Forelimb muscle (tissue), 1 donor: ENCODE data around the gene IGFBP3. TPM values are rescaled to one million over a fixed set of nuclear protein-coding genes. Genes with fewer than 3 reads are reported as not detected.

Experiments
- DNase-seq: peaks from one replicate; pipeline ENCODE4 v3.0.0-alpha.2; 2013; ENCODE audit warnings: low read depth
- polyA plus RNA-seq: library from polyadenylated mRNA; unstranded; fragments of 120-200 nt; gene quantifications from one replicate; pipeline ENCODE4 v1.2.1, GENCODE V29; 2013; ENCODE audit not compliant: insufficient read length

The IGFBP3 gene
- polyA plus RNA-seq, 1 donor = 225 TPM

DNA sequence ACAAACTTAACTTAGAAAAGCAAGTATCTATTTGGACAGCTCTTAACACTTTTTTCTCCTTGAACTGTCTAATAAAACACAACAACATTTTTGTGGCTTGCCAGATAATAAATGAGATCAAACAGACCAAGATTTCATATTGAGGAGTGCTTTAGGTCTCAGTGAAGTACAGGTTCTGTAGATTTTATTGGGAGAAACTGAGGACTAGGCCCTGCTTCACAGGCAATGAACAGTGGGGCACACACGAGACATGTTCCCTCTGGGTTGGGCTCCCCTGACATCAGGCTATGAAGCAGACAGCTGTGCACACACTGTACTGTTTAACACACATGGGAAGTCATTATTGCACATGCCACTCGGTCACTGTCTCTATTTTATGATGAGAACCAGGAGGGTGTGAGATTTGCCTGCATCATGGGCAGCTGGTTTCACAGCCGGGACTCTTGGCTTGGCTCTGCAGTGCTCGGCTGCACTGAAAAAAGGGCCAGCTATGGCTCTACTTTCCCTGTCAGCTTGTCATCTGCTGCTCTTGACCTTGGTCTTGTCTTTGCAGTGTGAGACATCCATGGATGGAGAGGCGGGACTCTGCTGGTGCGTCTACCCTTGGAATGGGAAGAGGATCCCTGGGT lies 28.6 kb downstream of the IGFBP3 start:
- no peak for DNase-seq

DNA sequence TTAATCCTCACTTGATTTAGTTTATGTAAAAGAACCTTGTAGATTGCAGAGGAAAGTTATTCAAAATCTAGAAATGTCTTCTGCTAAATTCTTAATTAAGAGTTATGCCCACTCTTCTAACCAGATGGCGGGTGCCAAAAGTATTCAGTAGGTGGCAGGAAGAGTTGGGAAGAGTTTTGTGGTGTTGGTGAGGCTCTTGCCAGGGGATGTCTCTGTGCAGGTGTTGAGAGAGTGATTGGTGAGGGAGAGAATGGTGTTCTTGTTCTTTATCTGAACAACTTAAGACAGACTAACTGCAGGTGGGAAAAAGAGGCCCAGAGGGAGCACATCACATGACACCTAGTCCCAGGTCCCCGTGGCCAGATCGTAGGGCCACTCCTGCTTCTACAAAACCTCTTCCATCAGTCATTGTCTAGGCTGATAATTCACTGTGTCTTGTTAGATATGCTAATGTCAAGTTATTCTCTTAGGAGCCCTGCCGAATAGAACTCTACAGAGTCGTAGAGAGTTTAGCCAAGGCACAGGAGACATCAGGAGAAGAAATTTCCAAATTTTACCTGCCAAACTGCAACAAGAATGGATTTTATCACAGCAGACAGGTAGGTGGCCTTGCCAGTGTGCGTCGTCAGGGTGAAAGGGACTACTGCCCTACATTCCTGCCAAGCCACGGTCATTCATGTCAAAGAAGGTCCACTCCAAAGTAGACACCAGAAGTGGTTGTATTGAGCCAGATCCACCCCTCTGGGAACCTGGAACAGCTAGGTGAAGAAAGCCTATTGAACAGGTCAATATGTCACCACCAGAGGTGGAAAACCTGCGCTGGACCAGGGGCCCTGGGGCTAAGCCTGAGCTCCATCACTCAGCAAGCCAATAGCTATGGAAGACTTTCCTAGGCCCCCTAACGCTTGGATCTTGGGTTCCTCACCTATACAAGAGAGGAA lies 29.3 kb downstream of the IGFBP3 start:
- DNase-seq = no peak

DNA sequence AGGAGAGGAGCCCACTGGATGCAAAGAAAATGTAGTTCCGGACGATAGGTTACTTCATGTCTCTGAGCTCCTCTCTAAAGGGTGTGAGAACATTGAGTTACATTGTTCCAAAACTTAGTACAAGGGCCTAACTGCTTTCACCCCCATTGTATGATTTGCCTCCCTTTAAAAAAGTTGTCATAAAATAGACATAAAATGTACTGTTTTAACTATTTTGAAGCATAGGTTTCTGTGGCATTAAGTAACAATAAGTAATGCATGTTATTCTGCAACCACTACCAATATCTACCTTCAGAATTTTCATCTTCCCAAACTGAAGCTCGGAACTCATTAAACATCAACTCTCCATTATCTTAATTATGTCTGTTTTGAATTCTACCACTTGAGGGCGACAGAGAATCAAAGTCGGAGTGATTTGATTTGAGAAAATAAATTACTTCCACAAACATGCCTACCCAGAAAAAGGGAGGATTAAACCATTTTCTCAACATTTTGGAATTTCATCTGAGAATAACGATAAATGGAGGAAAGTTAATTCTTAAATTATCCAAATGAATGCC lies 30.1 kb downstream of the IGFBP3 start:
- DNase-seq = peak; percentile 38

DNA sequence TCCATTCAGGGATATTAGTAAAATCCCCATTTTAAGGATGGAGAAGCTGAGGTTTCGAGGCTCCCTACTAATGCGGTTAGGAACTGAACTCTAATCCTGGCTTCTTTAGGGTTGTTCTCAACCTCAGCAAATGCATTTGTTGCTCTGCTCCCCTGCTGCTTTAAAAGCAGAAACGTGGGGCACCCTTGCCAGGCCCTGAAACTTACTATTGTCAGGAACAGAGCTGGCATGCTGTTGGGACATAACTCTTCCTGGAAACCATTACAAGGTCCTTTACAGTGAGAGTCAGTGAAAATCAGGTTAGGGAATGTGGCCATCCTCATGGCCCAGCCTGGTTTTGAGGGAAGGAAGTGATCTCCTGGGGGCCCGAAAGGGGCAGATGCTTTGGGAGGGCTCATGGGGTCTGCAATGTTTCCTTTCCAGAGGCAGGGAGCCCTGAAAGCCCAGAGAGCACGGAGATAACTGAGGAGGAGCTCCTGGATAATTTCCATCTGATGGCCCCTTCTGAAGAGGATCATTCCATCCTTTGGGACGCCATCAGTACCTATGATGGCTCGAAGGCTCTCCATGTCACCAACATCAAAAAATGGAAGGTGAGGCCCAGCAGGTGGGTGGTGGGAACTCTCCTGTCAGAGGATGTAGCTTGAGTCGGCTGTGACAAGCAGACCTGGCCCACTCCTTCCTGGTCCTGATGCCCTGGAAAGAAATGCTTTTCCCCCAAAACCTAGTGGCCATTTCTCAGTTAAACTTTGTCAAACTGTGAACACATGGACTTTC lies 30.8 kb downstream of the IGFBP3 start:
- DNase-seq = no peak

DNA sequence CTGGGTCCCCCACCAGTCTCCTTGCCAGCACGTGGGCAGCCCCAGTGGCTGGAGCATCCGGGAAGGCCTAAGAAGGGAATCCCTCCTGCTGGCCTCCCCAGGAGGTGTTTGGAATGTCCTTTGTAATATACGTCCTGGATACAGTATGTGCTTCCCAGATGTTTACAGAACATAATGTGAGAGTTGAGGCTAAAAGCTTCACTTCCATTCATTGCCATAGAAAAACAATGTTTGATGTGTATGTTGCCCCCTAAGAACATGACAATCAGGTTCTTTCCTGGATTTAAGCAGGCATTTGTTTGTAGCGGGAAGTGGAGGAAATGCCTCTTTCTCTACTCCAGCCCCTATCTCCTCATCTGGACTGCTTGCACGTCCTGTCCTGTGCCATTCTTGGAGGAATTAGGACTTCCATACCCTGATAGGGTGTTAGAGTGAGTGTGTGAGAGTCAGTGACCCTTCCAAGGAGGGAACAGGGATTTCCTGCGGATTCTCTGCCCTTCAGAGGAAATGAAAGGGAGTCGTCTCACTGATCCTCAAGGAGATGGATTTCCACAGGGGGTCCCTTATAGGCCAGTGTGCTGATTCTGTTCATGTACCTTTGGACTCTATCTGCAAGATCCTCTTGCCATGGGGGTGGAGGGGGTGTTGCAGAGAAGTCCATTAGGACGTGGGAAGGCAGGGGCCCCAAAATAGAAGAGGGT lies 31.6 kb downstream of the IGFBP3 start:
- DNase-seq = no peak

DNA sequence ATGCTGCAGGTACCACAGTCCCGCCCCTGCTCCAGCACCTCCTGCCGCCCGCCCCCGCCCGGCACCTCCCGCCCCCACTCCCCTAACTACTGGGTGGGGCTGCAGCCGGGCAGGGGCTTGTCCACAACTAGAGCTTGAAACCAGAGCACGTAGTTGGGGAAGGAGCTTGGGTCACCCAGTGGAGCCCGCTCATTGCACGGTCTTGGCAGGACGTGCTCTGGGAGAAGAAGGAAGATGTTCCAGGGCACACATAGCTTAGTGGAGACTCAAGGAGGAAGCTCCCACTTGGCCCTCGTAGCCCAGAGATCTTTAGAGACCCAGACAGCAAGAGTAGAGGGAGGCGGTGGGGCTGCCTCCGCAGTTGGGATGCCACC lies 32.1 kb downstream of the IGFBP3 start:
- no peak for DNase-seq

DNA sequence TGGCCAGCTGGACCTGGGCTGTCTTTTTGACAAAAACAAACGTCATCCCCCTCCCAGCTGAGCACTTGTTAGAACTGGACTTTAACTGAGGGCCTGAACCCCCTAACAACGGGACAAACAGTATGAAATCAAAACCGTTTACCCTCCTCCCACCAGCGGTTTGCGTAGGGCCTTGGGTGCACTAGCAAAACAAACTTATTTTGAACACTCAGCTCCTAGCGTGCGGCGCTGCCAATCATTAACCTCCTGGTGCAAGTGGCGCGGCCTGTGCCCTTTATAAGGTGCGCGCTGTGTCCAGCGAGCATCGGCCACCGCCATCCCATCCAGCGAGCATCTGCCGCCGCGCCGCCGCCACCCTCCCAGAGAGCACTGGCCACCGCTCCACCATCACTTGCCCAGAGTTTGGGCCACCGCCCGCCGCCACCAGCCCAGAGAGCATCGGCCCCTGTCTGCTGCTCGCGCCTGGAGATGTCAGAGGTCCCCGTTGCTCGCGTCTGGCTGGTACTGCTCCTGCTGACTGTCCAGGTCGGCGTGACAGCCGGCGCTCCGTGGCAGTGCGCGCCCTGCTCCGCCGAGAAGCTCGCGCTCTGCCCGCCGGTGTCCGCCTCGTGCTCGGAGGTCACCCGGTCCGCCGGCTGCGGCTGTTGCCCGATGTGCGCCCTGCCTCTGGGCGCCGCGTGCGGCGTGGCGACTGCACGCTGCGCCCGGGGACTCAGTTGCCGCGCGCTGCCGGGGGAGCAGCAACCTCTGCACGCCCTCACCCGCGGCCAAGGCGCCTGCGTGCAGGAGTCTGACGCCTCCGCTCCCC lies 32.7 kb downstream of the IGFBP3 start, which contains the start of gene IGFBP1:
IGFBP1 (plus strand) TSS at position 304 of the 808 bp plus-strand sequence; CDS start at position 469, 165 bp downstream.
- DNase-seq = no peak

DNA sequence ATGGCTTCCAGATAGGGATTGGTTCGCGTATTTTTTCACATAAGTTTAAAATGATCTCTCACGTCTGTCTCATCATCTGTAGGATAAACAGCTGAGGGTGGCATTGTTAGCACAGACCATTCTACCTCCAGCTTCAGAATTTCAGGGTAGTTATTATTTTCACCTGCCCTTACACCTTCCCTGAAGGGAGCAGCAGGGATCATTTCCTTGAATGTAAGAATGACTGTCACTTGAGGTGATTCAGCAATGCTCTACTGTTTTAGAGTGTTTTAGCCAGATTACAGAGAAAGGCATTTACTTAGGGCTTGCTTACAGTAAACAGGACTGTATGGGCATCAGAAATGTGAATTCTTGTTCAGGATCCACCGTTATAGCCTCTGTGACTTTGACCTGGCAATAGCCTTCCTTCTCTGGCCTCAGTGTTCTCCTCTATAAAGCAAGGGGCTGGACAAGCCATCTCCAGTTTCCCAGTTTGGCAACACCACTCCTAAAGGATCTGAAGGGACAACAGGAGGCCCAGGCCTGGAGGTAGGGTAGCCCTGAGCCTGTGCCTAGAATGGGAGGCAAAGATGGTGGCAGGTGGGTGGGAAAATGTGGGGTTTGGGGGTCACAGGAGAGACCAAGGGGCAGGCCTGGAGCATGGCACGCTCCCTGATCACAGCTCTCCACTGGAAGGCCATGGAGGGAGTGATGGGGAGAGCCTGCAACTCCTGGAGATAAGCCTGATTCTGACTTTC lies 34.0 kb downstream of the IGFBP3 start:
- DNase-seq = no peak

DNA sequence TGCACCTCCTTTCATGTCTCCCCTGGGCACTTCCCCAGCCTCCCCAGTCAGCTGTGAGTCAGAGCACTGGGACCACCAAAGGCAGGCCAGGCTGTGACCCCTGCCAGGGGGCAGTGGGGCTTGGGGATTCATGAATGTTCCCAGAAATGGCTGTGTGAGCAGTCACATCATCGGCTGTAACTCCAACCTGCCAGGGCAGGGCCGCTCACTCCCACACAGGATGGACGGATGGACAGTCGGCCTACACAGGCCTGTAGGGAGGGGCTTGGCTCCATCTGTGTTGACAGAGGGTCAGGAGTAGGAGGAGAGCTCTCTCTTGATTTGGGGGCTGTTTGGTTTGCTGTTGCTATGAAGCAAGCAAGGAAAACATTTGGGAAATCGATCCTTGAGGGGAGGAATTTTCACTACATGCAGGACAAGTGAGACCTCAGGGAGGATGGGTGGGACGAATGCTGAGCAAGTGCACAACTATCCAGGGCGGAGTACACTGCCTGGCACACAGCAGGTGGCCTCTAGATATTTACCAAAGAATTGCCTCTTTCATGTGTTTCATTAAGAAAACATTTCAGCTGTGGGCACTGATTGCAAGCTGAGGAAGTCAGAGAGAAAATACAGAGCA lies 35.7 kb downstream of the IGFBP3 start:
- DNase-seq = no peak

DNA sequence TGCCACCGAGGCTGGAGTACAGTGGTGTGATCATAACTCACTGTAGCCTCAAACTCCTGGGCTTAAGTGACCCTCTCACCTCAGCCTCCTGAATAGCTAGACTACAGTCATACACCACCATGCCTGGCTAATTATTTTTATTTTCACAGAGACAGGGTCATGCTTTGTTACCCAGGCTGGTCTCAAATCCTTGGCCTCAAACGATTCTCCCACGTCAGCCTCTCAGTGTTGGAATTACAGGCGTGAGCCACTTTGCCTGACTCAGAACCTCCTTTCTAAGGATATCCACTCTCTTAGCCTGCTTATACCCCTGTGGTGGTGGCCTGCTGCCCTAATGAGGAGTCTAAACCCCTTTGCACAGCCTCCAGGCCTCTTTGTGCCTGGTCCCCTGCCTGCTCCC lies 36.9 kb downstream of the IGFBP3 start:
- DNase-seq = no peak

DNA sequence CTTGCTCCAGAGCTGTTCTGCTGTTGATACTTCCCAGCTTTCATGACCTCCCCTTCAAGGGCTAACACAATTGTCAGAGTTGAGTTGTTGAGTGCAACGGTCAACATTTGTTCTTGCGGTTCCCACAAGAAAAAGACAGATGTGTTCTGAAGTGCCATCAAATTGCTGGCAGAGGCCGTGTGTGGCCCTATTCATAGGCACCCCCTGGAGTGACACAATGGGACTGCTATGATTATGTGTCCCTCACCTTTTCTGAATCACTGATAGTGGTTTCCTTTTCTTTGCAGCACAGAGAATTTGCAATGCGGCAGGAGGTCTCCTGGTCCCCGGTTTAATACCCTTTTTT lies 38.6 kb downstream of the IGFBP3 start:
- DNase-seq = no peak

DNA sequence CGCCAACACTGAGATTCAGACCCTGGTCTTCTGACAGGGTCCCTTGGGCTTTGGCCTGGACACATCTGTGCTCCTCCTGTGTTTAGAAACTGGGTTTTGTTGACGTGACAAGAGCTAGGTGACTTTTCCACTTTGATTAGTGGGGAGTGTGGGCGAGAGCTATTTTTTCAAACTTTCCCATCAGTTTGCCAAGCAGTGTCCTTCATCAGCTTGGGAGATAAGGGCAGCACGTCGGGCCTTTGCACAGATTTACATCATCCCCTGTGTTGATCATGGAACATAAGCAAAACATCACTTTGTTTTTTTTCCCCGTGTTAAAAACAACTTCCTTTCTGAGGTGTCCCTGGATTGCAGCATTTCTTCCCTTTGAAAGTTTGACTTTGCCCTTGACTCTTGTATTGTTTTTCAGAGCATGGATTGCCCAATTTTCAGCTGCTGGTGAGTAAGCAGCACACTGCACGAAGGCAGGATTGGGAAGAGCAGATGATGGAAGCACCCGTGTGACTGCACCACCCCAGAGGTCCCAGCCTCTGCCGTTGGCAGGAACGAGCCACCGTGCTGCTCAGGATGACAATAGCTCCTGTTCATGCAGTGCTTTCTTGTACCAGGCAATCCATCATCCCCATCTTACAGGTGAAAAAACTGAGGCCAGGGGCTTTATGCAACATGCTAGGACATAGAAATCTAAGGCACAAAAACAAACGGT lies 39.2 kb downstream of the IGFBP3 start:
- DNase-seq = no peak

DNA sequence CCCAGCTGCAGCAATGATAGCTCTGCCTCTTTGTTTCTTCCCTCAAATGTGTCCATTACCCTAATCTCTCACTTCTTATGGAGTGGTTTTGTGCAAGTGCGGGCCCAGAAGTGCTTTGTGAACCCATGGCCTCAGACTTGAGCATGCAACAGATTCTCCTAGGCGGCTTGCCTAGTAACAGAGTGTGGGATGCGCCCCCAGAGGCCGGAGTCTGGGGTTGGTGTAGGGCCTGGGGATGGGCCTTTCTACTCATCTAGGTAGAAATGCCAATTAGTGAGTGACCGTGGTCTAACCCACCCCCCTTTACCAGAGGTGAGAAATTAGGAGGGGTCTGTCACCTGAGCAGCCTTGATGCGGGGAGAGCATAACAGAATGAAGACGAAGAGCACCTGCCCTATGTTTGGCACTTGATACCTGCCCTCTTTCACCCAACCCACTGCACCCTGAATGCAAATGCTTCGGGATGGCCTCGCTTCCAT lies 39.8 kb downstream of the IGFBP3 start:
- DNase-seq = no peak

DNA sequence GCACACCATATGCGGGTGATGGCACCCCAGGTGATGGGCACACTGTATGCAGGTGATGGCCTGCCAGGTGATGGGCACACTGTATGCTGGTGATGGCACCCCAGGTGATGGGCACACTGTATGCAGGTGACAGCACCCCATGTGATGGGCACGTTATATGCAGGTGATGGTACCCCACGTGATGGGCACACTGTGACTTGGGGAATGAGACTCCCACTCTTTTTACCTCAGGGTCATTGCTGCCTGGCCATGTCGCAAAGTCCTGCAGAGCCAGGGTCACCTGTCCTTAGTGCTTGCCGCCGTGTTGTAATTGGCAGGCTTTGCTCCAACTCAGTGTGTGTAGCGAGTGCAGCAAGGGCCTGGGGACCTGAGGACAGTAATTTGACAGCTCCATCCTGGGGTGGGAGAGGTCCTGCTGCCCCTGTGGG lies 40.6 kb downstream of the IGFBP3 start:
- DNase-seq = no peak

DNA sequence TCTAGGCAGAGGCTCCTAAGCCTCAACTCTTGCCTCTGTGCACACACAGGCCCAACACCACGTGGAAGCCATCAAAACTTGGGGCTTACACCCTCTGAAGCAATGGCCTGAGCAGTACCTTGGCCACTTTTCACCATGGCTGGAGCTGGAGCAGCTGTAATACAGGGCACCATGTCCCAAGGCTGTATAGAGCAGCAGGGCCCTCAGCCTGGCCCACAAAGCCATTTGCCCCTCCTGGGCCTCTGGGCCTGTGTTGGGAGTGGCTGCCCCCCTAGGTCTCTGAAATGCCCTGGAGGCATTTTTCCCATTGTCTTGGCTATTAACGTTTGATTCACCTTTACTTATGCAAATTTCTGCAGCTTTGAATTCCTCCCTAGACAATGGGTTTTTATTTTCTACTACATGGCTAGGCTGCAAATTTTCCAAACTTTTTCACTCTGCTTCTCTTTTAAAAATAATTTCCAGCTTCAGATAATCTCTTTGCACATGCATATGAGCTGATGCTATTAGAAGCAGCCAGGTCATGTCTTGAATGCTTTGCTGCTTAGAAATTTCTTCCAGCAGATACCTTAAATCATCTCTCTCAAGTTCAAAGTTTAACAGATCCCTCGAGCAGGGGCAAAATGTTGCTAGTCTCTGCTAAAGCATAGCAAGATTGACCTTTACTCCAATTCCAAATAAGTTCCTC lies 42.5 kb downstream of the IGFBP3 start:
- DNase-seq = no peak

DNA sequence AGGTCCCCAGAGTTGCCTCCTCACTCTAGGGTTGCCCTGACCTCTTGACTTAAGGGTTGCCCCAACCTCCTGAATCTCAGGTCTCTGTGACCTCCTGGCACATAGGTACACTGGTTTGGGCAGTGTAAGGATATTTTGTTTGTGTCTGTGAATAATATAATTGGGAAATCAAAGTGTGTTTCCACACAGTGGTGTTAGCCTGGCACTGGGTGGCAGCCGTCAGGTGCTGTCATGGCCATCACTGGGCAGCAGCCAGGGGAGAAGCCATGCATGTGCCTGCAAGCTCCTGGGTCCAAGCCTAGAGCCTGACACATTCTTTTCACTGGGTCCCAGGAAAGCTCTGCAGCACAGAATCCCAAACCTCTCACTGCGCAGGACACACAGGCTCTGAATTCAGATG lies 44.6 kb downstream of the IGFBP3 start:
- no peak for DNase-seq

DNA sequence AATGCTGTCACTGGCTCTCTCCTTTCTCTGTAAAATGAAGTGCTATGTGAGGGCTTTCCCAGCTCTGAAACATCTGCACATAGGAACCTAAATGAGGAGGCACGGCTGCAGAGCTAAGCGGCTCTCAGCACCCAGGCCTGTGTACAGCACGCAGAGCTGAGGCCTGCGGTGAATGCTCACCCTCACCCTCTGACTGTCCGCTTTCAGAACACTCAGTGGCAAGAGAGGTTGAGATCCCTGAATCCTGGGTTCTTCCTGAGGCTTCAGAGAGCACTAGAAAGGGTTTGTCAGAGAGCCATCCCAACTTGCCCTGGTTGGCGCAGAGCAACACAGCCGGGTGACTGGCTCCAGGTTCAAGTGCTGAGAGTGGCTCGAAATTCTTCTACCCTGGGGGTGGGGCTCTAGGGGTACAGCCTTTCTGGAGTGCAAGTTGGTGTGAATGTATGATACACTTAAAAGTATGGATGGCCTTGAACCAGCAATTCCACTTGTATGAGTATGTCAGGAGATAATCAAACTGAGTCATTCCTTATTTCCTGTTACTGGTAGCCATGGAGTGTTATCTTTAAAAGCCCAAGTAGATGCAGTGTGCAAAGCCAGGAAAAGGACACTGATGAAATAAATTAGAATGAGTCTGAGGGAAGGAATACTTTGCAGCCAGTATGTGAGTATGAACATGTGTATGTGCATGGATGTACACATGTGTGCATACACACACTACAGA lies 46.5 kb downstream of the IGFBP3 start:
- no peak for DNase-seq
